ENCODE results near the gene PPFIBP2. TPM values are rescaled to one million over a fixed set of nuclear protein-coding genes. Genes with fewer than 3 reads are reported as not detected.
"Not testable (repeated sequence)": the region's sequence is repeated elsewhere in the genome, so short reads cannot be mapped to it uniquely, and the experiment has no call there.

Gene PPFIBP2
- total and polyA plus RNA-seq, 10 donors: 17.2 to 75.1 (median 40.4) TPM

- no peak overlapping the region for H3K27ac ChIP-seq
- intact Hi-C loops (cut with DNase I; ENCODE audit: low total_unique reads): no loop called here
- no peaks in the 10 kb centered on the region for H3K4me1 ChIP-seq
- DNase-seq: no peak
- no peaks in the 10 kb centered on the region for H3K27me3 ChIP-seq (replicated peaks in 1 of 7)
- no peaks in the 10 kb centered on the region for H3K9me3 ChIP-seq
- no peak overlapping the region for H3K4me3 ChIP-seq
- 84 to 93% (median 88%) methylated on average over 10 to 14 of the region's 14 CpGs for WGBS, 5 donors
- H3K36me3 ChIP-seq: peaks cover 3 to 72% (median 41%) of the 10 kb centered on the region in 6 donors
- TF ChIP-seq POLR2AphosphoS5 (IDR thresholded peaks at IDR 0.05) (no peak), POLR2A (IDR thresholded peaks at IDR 0.05) (no peak)
- TF ChIP-seq, protein P1, sequence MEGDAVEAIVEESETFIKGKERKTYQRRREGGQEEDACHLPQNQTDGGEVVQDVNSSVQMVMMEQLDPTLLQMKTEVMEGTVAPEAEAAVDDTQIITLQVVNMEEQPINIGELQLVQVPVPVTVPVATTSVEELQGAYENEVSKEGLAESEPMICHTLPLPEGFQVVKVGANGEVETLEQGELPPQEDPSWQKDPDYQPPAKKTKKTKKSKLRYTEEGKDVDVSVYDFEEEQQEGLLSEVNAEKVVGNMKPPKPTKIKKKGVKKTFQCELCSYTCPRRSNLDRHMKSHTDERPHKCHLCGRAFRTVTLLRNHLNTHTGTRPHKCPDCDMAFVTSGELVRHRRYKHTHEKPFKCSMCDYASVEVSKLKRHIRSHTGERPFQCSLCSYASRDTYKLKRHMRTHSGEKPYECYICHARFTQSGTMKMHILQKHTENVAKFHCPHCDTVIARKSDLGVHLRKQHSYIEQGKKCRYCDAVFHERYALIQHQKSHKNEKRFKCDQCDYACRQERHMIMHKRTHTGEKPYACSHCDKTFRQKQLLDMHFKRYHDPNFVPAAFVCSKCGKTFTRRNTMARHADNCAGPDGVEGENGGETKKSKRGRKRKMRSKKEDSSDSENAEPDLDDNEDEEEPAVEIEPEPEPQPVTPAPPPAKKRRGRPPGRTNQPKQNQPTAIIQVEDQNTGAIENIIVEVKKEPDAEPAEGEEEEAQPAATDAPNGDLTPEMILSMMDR (IDR thresholded peaks at IDR 0.05 in 8 of 11, conservative IDR thresholded peaks at IDR 0.05 in 3 of 11): no peak
Observed at GRCh38 chr11:7655253-7656217, 141.7 kb downstream of the PPFIBP2 start.

DNA sequence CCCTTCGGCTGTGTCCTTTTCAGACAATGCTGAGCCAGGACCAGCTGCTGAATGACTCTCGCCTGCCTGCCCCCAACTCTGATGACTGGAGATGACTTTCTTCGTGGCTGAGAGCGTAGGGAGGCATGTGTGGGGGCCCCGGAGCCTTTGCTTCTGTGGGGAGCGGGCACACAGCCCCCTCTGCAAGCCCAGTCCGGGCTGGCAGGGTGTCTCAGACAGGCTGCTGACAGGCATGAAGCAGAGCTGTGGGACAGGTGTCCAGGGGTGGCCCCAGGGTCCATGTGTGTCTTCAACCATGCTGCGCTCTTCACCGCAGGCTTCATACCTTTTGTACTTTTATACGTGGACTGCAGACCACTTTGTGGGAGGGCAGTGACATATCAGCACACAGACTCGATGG is 142.9 kb downstream of the PPFIBP2 start:
- Histone ChIP-seq H3K4me1 (no peaks in the 10 kb centered on the region), H3K9me3 (no peaks in the 10 kb centered on the region), H3K27me3 (replicated peaks in 1 of 7) (no peaks in the 10 kb centered on the region), H3K27ac (no peak overlapping the region), H3K36me3 (peaks cover 3 to 60% (median 34%) of the 10 kb centered on the region in 6 donors), H3K4me3 (no peak overlapping the region)
- DNase-seq: peak; percentile 71
- WGBS, 5 donors: 87 to 90% (median 89%) methylated on average over 8 to 11 of the region's 11 CpGs
- no peak for TF ChIP-seq POLR2AphosphoS5 (IDR thresholded peaks at IDR 0.05)
- no peak for TF ChIP-seq POLR2A (IDR thresholded peaks at IDR 0.05)
- TF ChIP-seq, protein P1 (IDR thresholded peaks at IDR 0.05 in 8 of 11, conservative IDR thresholded peaks at IDR 0.05 in 3 of 11): no peak
- intact Hi-C loops (cut with DNase I; ENCODE audit: low total_unique reads): no loop called here

- Histone ChIP-seq H3K27me3 (replicated peaks in 1 of 7) (no peaks in the 10 kb centered on the region), H3K9me3 (no peaks in the 10 kb centered on the region), H3K27ac (no peak overlapping the region), H3K36me3 (peaks cover 2 to 53% (median 26%) of the 10 kb centered on the region in 6 donors), H3K4me3 (no peak overlapping the region), H3K4me1 (no peaks in the 10 kb centered on the region)
- TF ChIP-seq POLR2A (IDR thresholded peaks at IDR 0.05): no peak
- TF ChIP-seq, protein P1 (IDR thresholded peaks at IDR 0.05 in 8 of 11, conservative IDR thresholded peaks at IDR 0.05 in 3 of 11): peak in 5 of 11 experiments; percentile 18 to 41 (median 37)
- no peak for DNase-seq
- intact Hi-C loops (cut with DNase I; ENCODE audit: low total_unique reads): no loop called here
- WGBS, 5 donors: 55 to 64% (median 60%) methylated on average over 15 of the region's 15 CpGs
Observed at GRCh38 chr11:7657306-7658025, 143.7 kb downstream of the PPFIBP2 start.

- H3K4me1 ChIP-seq; H3K4me3 ChIP-seq; DNase-seq; H3K36me3 ChIP-seq; intact Hi-C loops (cut with DNase I; ENCODE audit: low total_unique reads); H3K27ac ChIP-seq; H3K9me3 ChIP-seq: not testable (repeated sequence)
- 72 to 94% (median 89%) methylated on average over 7 to 16 of the region's 16 CpGs for WGBS, 5 donors
- peaks cover 0 to 15% (median 0%) of the 10 kb centered on the region in 7 donors for H3K27me3 ChIP-seq (replicated peaks in 1 of 7)
Observed at GRCh38 chr11:7663531-7663930, 149.7 kb downstream of the PPFIBP2 start.
